Smooth muscle cell (in vitro differentiated cells): ENCODE data around the gene SEPHS1. TPM values are rescaled to one million over a fixed set of nuclear protein-coding genes. Genes with fewer than 3 reads are reported as not detected.

Experiments used
- DNase-seq: peaks from one replicate; lab custom pipeline; 2025; ENCODE audit not compliant: unreplicated experiment; lab: John Stamatoyannopoulos, UW
- H2AFZ ChIP-seq: fragments of 200-600 bp; sonication (generic); 2 replicates; pipeline ENCODE4 v1.6.0; 2016; ENCODE audit warnings: antibody characterized with exemption, low read depth, mild to moderate bottlenecking
- H3F3A ChIP-seq: fragments of 200-600 bp; sonication (generic); 2 replicates; pipeline ENCODE4 v1.6.0; 2017; ENCODE audit warnings: antibody characterized with exemption, low read depth
- H3K27ac ChIP-seq: fragments of 200-600 bp; sonication (generic); 2 replicates; pipeline ENCODE4 v1.5.1; 2016; ENCODE audit warnings: low read depth, mild to moderate bottlenecking
- H3K27me3 ChIP-seq: fragments of 200-600 bp; sonication (generic); 2 replicates; pipeline ENCODE4 v1.6.1; 2016; ENCODE audit warnings: low read depth, mild to moderate bottlenecking
- H3K36me3 ChIP-seq: fragments of 200-600 bp; sonication (generic); 2 replicates; pipeline ENCODE4 v1.5.1; 2016; ENCODE audit warnings: low read depth
- H3K4me1 ChIP-seq: fragments of 200-600 bp; sonication (generic); 2 replicates; pipeline ENCODE4 v1.5.1; 2016; ENCODE audit warnings: low read depth
- H3K4me2 ChIP-seq: fragments of 200-600 bp; sonication (generic); 2 replicates; pipeline ENCODE4 v1.6.0; 2016; ENCODE audit warnings: mild to moderate bottlenecking
- H3K4me3 ChIP-seq: fragments of 200-600 bp; sonication (generic); 2 replicates; pipeline ENCODE4 v1.5.1; 2016; ENCODE audit warnings: mild to moderate bottlenecking
- H3K79me2 ChIP-seq: fragments of 200-600 bp; sonication (generic); 2 replicates; pipeline ENCODE4 v1.6.0; 2016; ENCODE audit warnings: low read depth, mild to moderate bottlenecking
- H3K9ac ChIP-seq: fragments of 200-600 bp; sonication (generic); 2 replicates; pipeline ENCODE4 v1.6.0; 2016; ENCODE audit warnings: low read depth
- H3K9me3 ChIP-seq: fragments of 200-600 bp; sonication (generic); replicated peaks from 2 replicates; pipeline ENCODE4 v1.5.1; 2016; ENCODE audit warnings: low read depth
- H4K20me1 ChIP-seq: fragments of 200-600 bp; sonication (generic); 2 replicates; pipeline ENCODE4 v1.6.0; 2016; ENCODE audit warnings: low read depth
- CTCF ChIP-seq: fragments of 200-600 bp; sonication (generic); IDR thresholded peaks from 2 replicates; pipeline ENCODE4 v1.5.1; 2017; ENCODE audit warnings: borderline replicate concordance, mild to moderate bottlenecking, antibody characterized with exemption; ENCODE audit not compliant: insufficient read depth, poor library complexity, severe bottlenecking
- WGBS: methylation state at CpG from one replicate; pipeline ENCODE4 v1.1.7; 2016; ENCODE audit warnings: low lambda C conversion rate; 5-methylcytosine and 5-hydroxymethylcytosine counted together
- polyA plus RNA-seq: library from polyadenylated mRNA; unstranded; fragments of >200 nt; fragmentation: Nextera tagmentation; extraction: Ambion mirVana; gene quantifications from 2 replicates; pipeline ENCODE4 v1.2.1, GENCODE V29; 2016
- total RNA-seq: library from RNA; depleted of rRNA; stranded (reverse); fragments of >200 nt; gene quantifications from 2 replicates; pipeline ENCODE4 v1.2.3, GENCODE V29; 2014

Gene SEPHS1
- total and polyA plus RNA-seq, 2 experiments from 2014 or later = 29.5 to 48.3 TPM

GRCh38 chr10:13393640-13394039, 45.5 kb upstream of the SEPHS1 start:
- Histone ChIP-seq H3K27me3 (peaks cover 11% of the 10 kb centered on the region), H4K20me1 (no peaks in the 10 kb centered on the region), H3K79me2 (no peaks in the 10 kb centered on the region), H3K36me3 (no peaks in the 10 kb centered on the region), H3K4me1 (no peaks in the 10 kb centered on the region), H3K9me3 (no peaks in the 10 kb centered on the region), H3K4me2 (no peak overlapping the region), H3K27ac (no peak overlapping the region), H3K9ac (no peak overlapping the region), H3F3A (no peaks in the 10 kb centered on the region), H2AFZ (no peak overlapping the region), H3K4me3 (no peak overlapping the region)
- WGBS = 77% methylated on average over 4 of the region's 4 CpGs
- DNase-seq = no peak
- TF ChIP-seq CTCF = no peak

GRCh38 chr10:13392701-13393100, 44.6 kb upstream of the SEPHS1 start:
- Histone ChIP-seq H4K20me1 (no peaks in the 10 kb centered on the region), H3K36me3 (no peaks in the 10 kb centered on the region), H3K9ac (no peak overlapping the region), H2AFZ (no peak overlapping the region), H3K27me3 (peaks cover 11% of the 10 kb centered on the region), H3K4me3 (no peak overlapping the region), H3K4me1 (no peaks in the 10 kb centered on the region), H3K4me2 (no peak overlapping the region), H3K79me2 (no peaks in the 10 kb centered on the region), H3K9me3 (no peaks in the 10 kb centered on the region), H3F3A (no peaks in the 10 kb centered on the region), H3K27ac (no peak overlapping the region)
- no peak for DNase-seq
- 93% methylated on average over 5 of the region's 5 CpGs for WGBS
- TF ChIP-seq CTCF = no peak

- Histone ChIP-seq H2AFZ (no peak overlapping the region), H3F3A (no peaks in the 10 kb centered on the region), H3K4me3 (no peak overlapping the region), H3K9me3 (no peaks in the 10 kb centered on the region), H3K79me2 (no peaks in the 10 kb centered on the region), H3K36me3 (no peaks in the 10 kb centered on the region), H3K4me2 (no peak overlapping the region), H3K9ac (no peak overlapping the region), H4K20me1 (no peaks in the 10 kb centered on the region), H3K27me3 (peaks cover 11% of the 10 kb centered on the region), H3K4me1 (no peaks in the 10 kb centered on the region), H3K27ac (no peak overlapping the region)
- 83% methylated on average over 20 of the region's 20 CpGs for WGBS
- no peak for TF ChIP-seq CTCF
- DNase-seq = no peak
Observed at GRCh38 chr10:13390604-13391522, 42.8 kb upstream of the SEPHS1 start.
